ENCODE measurements around the gene GOLGB1. TPM values are rescaled to one million over a fixed set of nuclear protein-coding genes. Genes with fewer than 3 reads are reported as not detected.

Gene GOLGB1
- total and polyA plus RNA-seq, 2 of the 4 experiments (the other 2 are of a cell fraction): 13.3 to 30.3 TPM

DNA sequence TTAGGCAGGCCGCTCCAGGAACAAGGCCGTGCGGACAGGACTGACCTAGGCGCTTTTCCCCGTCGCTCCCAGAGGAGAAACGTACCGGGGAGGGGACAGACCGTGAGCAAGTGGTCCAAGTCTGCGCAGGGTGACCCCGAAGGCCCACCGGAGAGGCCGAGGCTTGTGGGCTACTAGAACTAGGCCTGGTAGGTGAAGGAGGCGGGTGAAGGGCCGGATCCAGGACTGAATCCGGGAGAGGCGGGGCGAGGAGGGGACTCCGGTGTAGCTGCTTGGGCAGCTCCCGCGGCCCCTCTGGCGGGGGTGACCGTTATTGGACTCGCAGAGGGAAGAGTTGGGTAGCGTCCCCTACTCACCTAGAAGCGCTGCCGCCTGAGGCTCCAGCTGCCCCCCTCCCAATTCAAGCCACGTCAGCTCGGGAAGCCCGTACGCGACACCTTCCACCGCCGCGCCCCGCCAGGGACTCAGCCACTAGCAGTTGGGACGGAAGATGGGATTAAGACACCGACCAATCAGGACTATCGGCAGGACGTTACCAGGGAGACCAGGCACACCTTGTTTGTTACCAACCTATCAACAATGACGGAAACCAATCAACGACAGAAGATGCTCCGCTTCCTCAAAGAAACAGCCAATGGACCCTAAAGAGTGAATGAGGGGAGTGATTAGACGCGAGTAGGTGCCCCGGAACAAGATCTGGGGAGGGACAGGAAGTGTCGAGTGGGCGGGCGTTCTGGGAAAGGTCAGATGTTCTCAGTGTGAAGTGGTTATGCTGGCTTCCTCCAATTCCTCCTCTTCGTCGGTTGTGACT lies at the start of gene GOLGB1 (continued):
- TF ChIP-seq, protein P1, sequence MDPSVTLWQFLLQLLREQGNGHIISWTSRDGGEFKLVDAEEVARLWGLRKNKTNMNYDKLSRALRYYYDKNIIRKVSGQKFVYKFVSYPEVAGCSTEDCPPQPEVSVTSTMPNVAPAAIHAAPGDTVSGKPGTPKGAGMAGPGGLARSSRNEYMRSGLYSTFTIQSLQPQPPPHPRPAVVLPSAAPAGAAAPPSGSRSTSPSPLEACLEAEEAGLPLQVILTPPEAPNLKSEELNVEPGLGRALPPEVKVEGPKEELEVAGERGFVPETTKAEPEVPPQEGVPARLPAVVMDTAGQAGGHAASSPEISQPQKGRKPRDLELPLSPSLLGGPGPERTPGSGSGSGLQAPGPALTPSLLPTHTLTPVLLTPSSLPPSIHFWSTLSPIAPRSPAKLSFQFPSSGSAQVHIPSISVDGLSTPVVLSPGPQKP (IDR thresholded peaks at IDR 0.05; ENCODE audit: borderline replicate concordance, low read depth, low read length): no peak
- no peak for TF ChIP-seq RCOR1 (IDR thresholded peaks at IDR 0.05; ENCODE audit: insufficient replicate concordance, low read length)
- TF ChIP-seq FOS (IDR thresholded peaks at IDR 0.05; ENCODE audit: low read depth, low read length): peak; percentile 31; the same call in 1 of the 2 replicates
- TF ChIP-seq MAZ (IDR thresholded peaks at IDR 0.05; ENCODE audit: borderline replicate concordance, low read depth, low read length): peak; percentile 75; the same call in 1 of the 2 replicates
- TF ChIP-seq RFX5 (IDR thresholded peaks at IDR 0.05; ENCODE audit: low read depth, low read length): peak; percentile 84
- TF ChIP-seq SMC3 (IDR thresholded peaks at IDR 0.05; ENCODE audit: low read depth, low read length): no peak
- no peak for TF ChIP-seq NFE2L2 (IDR thresholded peaks at IDR 0.05; ENCODE audit: low read depth, low read length)
- TF ChIP-seq, protein P2, sequence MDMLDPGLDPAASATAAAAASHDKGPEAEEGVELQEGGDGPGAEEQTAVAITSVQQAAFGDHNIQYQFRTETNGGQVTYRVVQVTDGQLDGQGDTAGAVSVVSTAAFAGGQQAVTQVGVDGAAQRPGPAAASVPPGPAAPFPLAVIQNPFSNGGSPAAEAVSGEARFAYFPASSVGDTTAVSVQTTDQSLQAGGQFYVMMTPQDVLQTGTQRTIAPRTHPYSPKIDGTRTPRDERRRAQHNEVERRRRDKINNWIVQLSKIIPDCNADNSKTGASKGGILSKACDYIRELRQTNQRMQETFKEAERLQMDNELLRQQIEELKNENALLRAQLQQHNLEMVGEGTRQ (IDR thresholded peaks at IDR 0.05; ENCODE audit: low read depth, low read length): no peak
